Measurements from ENCODE around the gene MGAM2.

Gene MGAM2

GRCh38 chr7:142176901-142177300 lies 65.4 kb downstream of the MGAM2 start:
- no peak for DNase-seq (ENCODE audit: low spot score)

- no peak for DNase-seq (ENCODE audit: low spot score)
Observed at GRCh38 chr7:142177869-142178268, 66.4 kb downstream of the MGAM2 start.

- DNase-seq (ENCODE audit: low spot score): no peak
Observed at GRCh38 chr7:142180426-142180825, 68.9 kb downstream of the MGAM2 start.

GRCh38 chr7:142181211-142181610 lies 69.7 kb downstream of the MGAM2 start:
- DNase-seq (ENCODE audit: low spot score): no peak

GRCh38 chr7:142181966-142182365 lies 70.4 kb downstream of the MGAM2 start:
- DNase-seq (ENCODE audit: low spot score): no peak

- no peak for DNase-seq (ENCODE audit: low spot score)
Observed at GRCh38 chr7:142185069-142185468, 73.6 kb downstream of the MGAM2 start.

GRCh38 chr7:142185801-142186200 lies 74.3 kb downstream of the MGAM2 start:
- DNase-seq (ENCODE audit: low spot score): no peak

GRCh38 chr7:142188154-142188553 lies 76.6 kb downstream of the MGAM2 start:
- no peak for DNase-seq (ENCODE audit: low spot score)

GRCh38 chr7:142188846-142189245 lies 77.3 kb downstream of the MGAM2 start:
- DNase-seq (ENCODE audit: low spot score): no peak

- DNase-seq (ENCODE audit: low spot score): no peak
Observed at GRCh38 chr7:142194201-142194600, 82.7 kb downstream of the MGAM2 start.

GRCh38 chr7:142196066-142196840 lies 84.7 kb downstream of the MGAM2 start:
- DNase-seq (ENCODE audit: low spot score): no peak

- DNase-seq (ENCODE audit: low spot score): no peak
Observed at GRCh38 chr7:142200206-142200605, 88.7 kb downstream of the MGAM2 start.

GRCh38 chr7:142228537-142229104 lies 117.1 kb downstream of the MGAM2 start:
- no peak for DNase-seq (ENCODE audit: low spot score)

- DNase-seq (ENCODE audit: low spot score): no peak
Observed at GRCh38 chr7:142231716-142232115, 120.2 kb downstream of the MGAM2 start.

GRCh38 chr7:142240546-142240945 lies 129.0 kb downstream of the MGAM2 start:
- no peak for DNase-seq (ENCODE audit: low spot score)

GRCh38 chr7:142243823-142244222 lies 132.3 kb downstream of the MGAM2 start:
- DNase-seq (ENCODE audit: low spot score): no peak

GRCh38 chr7:142248166-142249160 lies 136.9 kb downstream of the MGAM2 start:
- no peak for DNase-seq (ENCODE audit: low spot score)

- DNase-seq (ENCODE audit: low spot score): no peak
Observed at GRCh38 chr7:142249918-142250317, 138.4 kb downstream of the MGAM2 start.

GRCh38 chr7:142250705-142251104 lies 139.2 kb downstream of the MGAM2 start:
- DNase-seq (ENCODE audit: low spot score): no peak

GRCh38 chr7:142257958-142258357 lies 146.4 kb downstream of the MGAM2 start, which contains the start of gene PRSS58:
Gene PRSS58 (minus strand): TSS chr7:142258058. CDS start chr7:142257707, 351 bp downstream.
- no peak for DNase-seq (ENCODE audit: low spot score)

- DNase-seq (ENCODE audit: low spot score): no peak
Observed at GRCh38 chr7:142263598-142264380, 152.3 kb downstream of the MGAM2 start.
